ENCODE results near the gene MKX.

The MKX gene

DNA sequence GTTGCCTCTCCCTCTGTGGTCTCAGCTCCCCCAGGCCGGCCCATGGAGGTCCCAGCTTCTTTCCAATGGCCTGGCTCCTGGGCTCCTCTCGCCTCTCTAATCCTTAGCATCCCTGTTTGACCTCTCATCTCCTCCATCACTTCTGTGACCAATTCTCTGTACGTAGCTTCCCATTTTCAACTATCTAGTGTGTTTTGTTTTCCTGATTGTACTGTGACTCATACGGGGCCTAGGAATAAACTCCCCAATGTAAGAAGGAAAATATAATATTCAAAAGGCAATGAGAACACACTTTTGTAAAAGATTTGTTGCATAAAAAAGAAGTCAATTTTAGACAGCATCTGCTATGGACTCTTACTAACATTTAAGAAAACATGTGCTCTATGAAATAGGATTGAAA is 90.3 kb downstream of the MKX start:
- H3K36me3 Mint-ChIP-seq = no peaks in the 10 kb centered on the region
- H3K27me3 Mint-ChIP-seq = peaks cover 4% of the 10 kb centered on the region
- no peaks in the 10 kb centered on the region for H3K4me1 Mint-ChIP-seq
- H3K27ac Mint-ChIP-seq = no peak overlapping the region
- no peak overlapping the region for H3K4me3 Mint-ChIP-seq
- H3K9me3 Mint-ChIP-seq = no peaks in the 10 kb centered on the region

DNA sequence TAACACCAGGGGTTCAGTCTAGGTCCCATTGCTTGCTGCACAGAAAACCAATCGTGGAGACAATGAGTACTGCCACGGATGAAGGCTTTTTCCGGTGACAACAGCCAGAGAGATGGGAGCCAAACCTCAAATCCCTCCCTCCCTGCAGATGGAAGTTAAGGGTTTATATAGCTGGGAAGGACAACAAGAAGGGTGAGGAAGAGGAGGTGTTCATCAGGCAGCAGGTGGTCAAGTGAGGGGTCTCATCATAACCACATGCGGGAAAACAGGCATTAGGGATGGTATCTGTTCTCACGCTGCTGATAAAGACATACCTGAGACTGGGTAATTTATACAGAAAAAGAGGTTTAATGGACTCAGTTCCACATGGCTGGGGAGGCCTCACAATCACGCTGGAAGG is 91.3 kb downstream of the MKX start:
- Mint-ChIP-seq H3K27me3 (peaks cover 6% of the 10 kb centered on the region), H3K36me3 (no peaks in the 10 kb centered on the region), H3K27ac (no peak overlapping the region), H3K4me3 (no peak overlapping the region), H3K4me1 (no peaks in the 10 kb centered on the region), H3K9me3 (no peaks in the 10 kb centered on the region)

DNA sequence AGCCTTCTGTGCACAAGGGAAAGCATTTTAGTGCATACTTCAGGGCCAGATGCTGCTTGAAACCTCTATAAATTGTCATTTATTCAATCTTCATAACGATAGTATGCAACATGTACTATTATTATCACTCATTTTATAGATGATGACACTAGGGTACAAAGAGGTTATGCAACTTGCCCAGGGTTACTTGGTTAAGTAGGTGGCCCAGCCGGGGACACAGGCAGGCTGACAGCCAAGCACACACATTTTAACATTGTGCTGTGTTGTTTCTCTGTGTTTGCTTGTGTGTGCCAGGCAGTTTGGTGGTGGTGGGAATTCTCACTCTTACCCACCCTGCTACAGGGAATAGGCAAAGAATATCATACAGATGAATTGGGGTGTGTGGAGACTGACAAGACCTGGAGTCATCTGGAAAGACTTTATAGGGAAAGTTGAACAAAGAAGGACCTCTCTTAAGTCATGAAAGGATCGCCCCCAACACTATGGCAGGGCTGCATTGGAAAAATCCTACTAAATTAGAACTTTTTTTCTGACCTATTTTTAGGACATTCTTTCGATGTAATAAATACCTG is 98.9 kb downstream of the MKX start:
- Mint-ChIP-seq H3K36me3 (no peaks in the 10 kb centered on the region), H3K4me3 (no peak overlapping the region), H3K9me3 (peaks cover 8% of the 10 kb centered on the region), H3K4me1 (no peaks in the 10 kb centered on the region), H3K27ac (no peak overlapping the region), H3K27me3 (peaks cover 21% of the 10 kb centered on the region)

DNA sequence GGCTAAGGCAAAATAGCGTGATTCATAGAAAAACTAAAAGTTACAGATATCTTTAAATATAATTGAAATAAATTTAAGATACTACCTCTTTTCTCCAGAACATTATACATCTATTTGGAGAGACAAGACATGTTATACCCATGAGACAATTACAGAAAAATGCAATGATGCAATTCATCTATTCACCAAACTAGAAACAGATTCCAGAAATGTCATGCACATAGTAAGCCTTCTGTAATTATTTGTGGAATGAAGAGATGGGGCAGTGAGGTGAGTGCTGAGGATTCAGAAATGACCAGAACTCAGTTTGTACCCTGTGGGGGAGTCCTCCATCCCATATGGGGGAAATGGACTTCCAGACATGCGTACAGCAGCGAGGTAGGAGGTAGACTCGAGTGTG is 99.4 kb downstream of the MKX start:
- Mint-ChIP-seq H3K9me3 (peaks cover 8% of the 10 kb centered on the region), H3K27me3 (peaks cover 21% of the 10 kb centered on the region), H3K4me3 (no peak overlapping the region), H3K36me3 (no peaks in the 10 kb centered on the region), H3K4me1 (no peaks in the 10 kb centered on the region), H3K27ac (no peak overlapping the region)

DNA sequence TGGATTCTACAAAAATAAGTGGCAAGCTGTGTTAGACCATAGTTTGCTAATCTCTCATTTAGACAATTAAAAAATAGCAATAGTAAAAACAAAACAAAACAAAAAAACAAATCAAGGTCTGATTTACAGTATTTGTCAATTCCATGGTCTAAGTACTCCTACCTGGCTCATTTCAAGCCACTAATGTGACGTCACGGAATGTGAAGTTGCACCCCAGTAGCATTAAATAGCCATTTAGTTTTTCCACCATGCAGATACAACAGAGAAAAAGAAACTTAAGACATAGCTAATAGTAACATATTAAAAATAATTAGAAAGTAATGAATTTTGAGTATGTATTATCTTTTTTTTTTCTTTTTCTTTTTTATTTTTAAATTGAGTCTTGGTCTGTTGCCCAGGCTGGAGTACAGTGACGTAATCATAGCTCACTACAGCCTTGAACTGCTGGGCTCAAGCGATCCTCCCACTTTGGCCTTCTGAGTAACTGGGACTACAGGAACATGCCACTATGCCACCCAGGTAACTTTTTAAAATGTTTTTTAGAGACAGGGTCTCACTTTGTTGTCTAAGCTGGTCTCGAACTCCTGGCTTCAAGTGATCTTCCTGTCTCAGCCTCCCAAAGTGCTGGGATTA is 101.2 kb downstream of the MKX start:
- Mint-ChIP-seq H3K27ac (no peak overlapping the region), H3K4me1 (no peaks in the 10 kb centered on the region), H3K9me3 (peaks cover 8% of the 10 kb centered on the region), H3K36me3 (no peaks in the 10 kb centered on the region), H3K4me3 (no peak overlapping the region), H3K27me3 (peaks cover 17% of the 10 kb centered on the region)

DNA sequence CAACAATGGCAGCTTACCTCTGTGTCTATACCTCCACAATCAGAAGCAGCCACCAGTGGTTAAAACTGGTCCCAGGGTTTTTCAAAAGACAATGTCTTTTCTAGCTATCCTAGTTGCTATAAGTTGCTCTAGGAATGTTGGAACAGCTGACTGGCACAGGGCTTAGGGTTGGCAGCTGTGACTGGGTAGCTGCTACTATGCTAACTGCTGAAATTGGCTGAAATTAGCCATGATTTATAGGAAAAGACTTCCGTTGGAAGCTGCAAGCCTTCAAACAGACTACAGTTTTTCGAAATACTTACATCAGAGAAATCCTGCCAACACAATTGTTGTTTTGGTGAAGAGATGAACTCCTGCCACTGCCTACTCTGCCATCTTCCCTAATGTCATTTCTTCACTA is 102.3 kb downstream of the MKX start:
- H3K9me3 Mint-ChIP-seq = peaks cover 8% of the 10 kb centered on the region
- no peaks in the 10 kb centered on the region for H3K4me1 Mint-ChIP-seq
- H3K27me3 Mint-ChIP-seq = peaks cover 11% of the 10 kb centered on the region
- H3K27ac Mint-ChIP-seq = no peak overlapping the region
- H3K4me3 Mint-ChIP-seq = no peak overlapping the region
- no peaks in the 10 kb centered on the region for H3K36me3 Mint-ChIP-seq

DNA sequence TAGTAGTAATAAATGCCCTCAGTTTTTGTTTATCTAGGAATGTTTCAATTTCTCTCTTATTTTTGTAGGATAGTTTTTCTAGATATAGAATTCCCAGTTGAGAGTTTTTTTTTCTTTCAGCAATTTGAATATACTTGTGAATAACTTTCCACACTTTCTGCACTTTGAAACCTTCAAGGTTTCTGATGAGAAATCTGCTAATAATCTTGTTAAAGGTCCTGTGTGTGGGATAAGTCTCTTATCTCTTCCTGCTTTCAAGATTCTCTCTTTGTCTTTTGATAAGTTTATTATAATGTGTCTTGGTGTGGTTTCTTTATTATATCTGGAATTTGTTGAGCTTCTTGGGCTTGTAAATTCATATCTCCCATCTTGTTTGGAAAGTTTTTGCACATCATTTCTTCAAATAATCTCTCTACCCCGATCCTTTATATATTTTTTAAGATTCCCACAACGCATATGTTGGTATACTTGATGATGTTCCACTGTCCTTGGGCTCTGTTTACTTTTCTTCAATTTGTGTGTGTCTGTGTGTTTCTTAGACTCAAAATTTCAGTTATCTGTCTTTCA is 103.5 kb downstream of the MKX start:
- no peaks in the 10 kb centered on the region for H3K36me3 Mint-ChIP-seq
- no peaks in the 10 kb centered on the region for H3K4me1 Mint-ChIP-seq
- H3K27ac Mint-ChIP-seq = no peak overlapping the region
- H3K27me3 Mint-ChIP-seq = peaks cover 6% of the 10 kb centered on the region
- no peak overlapping the region for H3K4me3 Mint-ChIP-seq
- H3K9me3 Mint-ChIP-seq = peaks cover 8% of the 10 kb centered on the region

DNA sequence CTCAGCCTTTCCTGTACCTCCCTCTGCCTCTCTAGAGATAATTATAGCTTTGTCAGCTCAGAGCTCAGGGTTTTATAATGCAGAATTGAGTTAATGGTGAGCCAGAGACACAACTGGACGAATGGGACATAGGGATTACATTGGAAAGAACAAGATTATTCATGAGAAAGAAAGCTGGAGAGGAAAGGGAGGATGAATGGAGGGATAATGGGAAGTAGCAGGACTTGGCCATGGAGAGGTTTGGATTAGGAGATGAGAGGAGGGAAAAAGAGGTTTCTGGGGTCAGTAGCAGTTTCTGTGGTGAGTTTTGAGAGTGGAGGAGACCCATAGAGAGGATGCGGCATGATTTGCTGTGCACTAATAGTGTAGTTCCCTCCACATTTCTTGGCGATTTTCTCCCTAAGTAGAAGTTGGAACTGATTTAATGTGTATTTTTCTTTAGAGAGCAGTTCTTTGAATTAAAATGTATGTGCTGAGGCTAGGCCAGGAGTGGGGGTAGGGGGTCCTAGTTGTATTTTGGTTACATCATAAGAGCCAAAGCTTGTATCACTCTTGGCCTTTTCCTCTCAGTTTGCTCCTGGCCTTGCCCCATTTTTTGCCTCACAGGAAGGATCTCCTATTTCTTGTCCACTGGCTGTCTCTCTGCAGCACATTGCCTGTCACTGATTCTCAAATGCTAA is 107.4 kb downstream of the MKX start:
- Mint-ChIP-seq H3K4me1 (no peaks in the 10 kb centered on the region), H3K36me3 (no peaks in the 10 kb centered on the region), H3K9me3 (peaks cover 12% of the 10 kb centered on the region), H3K27ac (no peak overlapping the region), H3K4me3 (no peak overlapping the region), H3K27me3 (peaks cover 1% of the 10 kb centered on the region)

DNA sequence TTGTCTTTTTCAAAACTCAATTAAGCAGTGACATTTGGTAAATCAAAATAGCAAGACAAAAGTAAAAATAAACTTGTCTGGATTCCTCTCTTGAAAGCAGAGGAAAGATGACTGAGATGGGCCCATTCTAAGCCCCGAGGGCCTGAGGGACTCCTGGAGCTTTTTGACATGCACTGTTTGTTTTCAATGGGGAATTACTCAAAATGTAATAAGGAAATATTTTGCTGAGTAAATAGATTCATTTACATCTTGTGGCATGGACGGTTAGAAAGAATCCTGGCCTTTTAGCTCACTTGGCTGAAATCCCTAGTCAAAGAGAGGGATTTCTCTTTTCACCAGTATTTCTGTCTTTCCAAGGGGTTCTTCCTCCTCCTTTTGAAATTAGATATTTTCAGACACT is 108.0 kb downstream of the MKX start:
- peaks cover 12% of the 10 kb centered on the region for H3K9me3 Mint-ChIP-seq
- H3K27me3 Mint-ChIP-seq = peaks cover 1% of the 10 kb centered on the region
- H3K27ac Mint-ChIP-seq = no peak overlapping the region

DNA sequence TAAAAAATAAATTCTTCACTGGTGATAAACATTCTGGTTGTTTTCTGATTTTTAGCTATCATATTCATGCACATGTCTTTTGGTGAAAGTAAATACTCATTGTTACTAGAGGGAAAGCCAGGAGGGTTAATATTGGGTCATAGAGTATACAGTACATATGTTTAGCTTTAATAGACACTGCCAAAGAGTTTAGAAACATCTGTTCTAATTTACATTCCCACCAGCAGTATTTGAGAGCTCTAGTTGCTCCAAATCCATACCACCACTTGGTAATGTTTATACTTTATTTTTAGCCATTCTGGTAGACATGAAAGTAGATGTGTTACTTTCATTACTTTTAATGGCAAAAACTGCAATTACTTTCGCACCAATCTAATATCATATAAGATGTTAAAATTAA is 108.8 kb downstream of the MKX start:
- H3K27me3 Mint-ChIP-seq = no peaks in the 10 kb centered on the region
- H3K36me3 Mint-ChIP-seq = no peaks in the 10 kb centered on the region
- H3K4me3 Mint-ChIP-seq = no peak overlapping the region
- H3K4me1 Mint-ChIP-seq = no peaks in the 10 kb centered on the region
- no peak overlapping the region for H3K27ac Mint-ChIP-seq
- peaks cover 4% of the 10 kb centered on the region for H3K9me3 Mint-ChIP-seq

More for the DNA sequence above, 108.0 kb downstream of the MKX start:
- Mint-ChIP-seq H3K36me3 (no peaks in the 10 kb centered on the region), H3K4me1 (no peaks in the 10 kb centered on the region), H3K4me3 (no peak overlapping the region)

DNA sequence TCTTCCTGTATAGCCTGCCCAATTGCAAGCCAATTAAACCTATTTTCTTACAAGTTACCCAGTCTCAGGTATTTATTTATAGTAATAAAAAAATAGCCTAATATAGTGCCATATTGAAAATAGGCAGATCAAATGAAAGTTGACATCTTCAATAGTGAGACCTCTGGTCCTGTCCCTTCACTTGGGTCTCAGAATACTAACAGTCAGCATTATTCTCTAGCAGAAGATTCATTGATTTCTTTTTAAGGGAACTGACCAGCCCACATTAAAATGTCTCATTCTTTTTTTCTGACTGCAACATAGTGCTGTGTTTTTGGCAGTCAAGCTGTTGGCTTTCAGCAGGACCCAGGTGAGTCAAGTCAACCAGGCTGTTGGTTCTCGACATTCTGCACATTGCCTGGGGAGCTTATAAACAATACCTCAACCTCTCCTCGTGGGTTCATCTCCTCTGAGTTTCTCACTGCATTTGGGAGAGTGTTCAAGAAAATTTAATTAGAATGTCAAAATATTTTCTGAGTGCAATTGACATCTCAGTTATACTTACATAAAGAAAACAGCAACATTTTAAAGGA is 109.8 kb downstream of the MKX start:
- Mint-ChIP-seq H3K9me3 (peaks cover 4% of the 10 kb centered on the region), H3K27ac (no peak overlapping the region), H3K27me3 (no peaks in the 10 kb centered on the region), H3K36me3 (no peaks in the 10 kb centered on the region), H3K4me1 (no peaks in the 10 kb centered on the region), H3K4me3 (no peak overlapping the region)

DNA sequence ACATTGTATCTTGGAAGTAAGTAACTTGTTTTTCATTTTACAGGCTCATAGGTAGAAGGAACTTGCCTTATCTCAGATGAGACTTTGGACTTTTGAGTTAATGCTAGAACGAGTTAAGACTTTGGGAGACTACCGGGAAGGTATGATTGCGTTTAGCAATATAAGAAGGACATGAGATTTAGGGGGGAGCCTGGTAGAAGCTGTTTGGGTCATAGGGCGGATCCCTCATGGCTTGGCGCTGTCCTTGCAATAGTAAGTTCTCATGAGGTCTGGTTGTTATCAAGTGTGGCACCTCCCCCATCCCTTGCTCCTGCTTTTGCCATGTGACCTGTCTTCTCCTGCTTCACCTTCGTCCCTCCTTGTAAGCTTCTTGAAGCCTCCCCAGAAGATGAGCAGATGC is 110.3 kb downstream of the MKX start:
- Mint-ChIP-seq H3K36me3 (no peaks in the 10 kb centered on the region), H3K4me1 (no peaks in the 10 kb centered on the region), H3K4me3 (no peak overlapping the region), H3K27ac (no peak overlapping the region), H3K9me3 (peaks cover 4% of the 10 kb centered on the region), H3K27me3 (peaks cover 1% of the 10 kb centered on the region)

DNA sequence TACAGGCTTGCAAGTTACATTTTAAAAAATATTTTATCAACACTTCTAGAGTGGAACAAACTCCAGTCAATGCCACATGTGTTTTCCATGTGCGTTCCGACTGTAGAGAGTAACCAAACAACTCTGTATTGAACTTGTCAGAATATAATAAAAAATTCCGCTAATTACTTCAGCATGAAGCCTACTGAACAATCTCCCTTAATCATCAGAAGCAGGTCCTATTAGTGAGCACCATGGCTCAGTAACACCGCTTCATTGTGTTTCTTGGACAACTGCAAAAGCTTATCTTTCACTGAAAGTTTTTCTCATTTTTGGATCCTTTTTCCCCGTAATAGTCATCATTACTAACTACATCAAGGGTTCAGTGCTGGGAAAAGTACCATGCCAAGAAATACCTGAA is 117.0 kb downstream of the MKX start:
- no peak overlapping the region for H3K4me3 Mint-ChIP-seq
- H3K9me3 Mint-ChIP-seq = peaks cover 4% of the 10 kb centered on the region
- H3K27me3 Mint-ChIP-seq = peaks cover 9% of the 10 kb centered on the region
- no peaks in the 10 kb centered on the region for H3K4me1 Mint-ChIP-seq
- no peak overlapping the region for H3K27ac Mint-ChIP-seq
- H3K36me3 Mint-ChIP-seq = no peaks in the 10 kb centered on the region

DNA sequence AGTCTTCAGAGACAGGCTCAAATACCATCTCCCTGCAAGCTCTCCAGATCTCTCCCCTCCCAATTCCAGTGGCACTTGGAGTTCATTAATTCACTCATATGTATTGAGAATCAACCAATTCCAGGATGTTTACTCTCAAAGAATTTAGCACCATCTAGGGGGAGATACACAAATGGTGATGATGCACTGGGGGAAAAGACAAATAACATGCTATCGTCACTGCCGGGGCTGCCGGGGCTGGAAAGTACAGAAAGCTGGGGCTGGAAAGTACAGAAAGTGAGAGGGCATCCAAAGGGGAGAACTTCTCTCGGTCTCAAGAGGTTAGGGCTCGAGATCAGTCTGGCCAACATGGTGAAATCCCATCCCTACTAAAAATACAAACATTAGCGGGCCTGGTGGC is 118.7 kb downstream of the MKX start:
- no peaks in the 10 kb centered on the region for H3K9me3 Mint-ChIP-seq
- H3K27me3 Mint-ChIP-seq = peaks cover 9% of the 10 kb centered on the region
- H3K4me3 Mint-ChIP-seq = no peak overlapping the region
- no peak overlapping the region for H3K27ac Mint-ChIP-seq
- H3K4me1 Mint-ChIP-seq = no peaks in the 10 kb centered on the region
- H3K36me3 Mint-ChIP-seq = no peaks in the 10 kb centered on the region

DNA sequence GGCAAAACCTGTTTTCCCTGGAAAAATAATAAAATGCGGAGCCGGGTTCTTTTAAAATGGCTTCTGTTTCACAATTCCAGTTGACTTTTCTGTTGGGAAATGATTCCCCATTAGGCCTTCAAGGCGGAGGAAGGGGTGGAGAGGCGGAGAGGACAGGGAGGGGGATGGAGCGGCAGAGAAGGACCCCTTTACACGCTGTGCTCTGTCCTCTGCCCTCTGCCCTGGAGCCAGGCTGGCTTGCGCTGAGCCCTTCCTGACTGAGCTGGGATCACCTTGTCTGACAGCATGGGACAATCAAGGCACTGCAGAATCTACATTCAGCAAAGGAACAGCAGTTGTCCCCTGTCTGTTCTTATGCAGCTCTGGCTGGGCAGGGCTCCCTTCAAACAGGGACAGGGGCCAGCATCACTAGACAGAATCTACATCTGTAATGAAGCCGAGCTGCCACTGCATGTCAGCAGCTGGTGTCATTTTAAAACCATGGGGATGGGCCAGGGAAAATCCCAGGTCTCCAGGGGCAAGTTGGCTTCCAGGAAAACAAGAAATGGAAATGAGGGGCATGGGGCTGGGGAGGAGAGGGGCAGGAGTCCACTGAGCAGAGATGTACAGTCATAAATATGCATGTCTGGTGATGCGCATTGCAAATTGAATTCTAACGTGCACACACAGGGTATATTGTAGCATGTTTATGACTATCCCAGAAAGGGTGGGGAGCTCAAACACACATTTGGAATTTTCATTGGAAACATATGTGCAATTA is 120.0 kb downstream of the MKX start:
- Mint-ChIP-seq H3K4me1 (no peaks in the 10 kb centered on the region), H3K27ac (no peak overlapping the region), H3K9me3 (no peaks in the 10 kb centered on the region), H3K27me3 (peaks cover 9% of the 10 kb centered on the region), H3K36me3 (no peaks in the 10 kb centered on the region), H3K4me3 (no peak overlapping the region)
